H9 (cell line): Measurements from ENCODE around the gene KRT3. TPM values are rescaled to one million over a fixed set of nuclear protein-coding genes. Genes with fewer than 3 reads are reported as not detected.

ENCODE experiments used
- DNase-seq: peaks from one replicate; pipeline ENCODE4 v3.0.0-alpha.2; 2017
- H2AFZ ChIP-seq: one replicate; pipeline ENCODE4 v1.6.1; 2013; ENCODE audit warnings: mild to moderate bottlenecking, low read length, control low read depth, moderate library complexity
- H2AK5ac ChIP-seq: 2 replicates; pipeline ENCODE4 v1.6.1; 2013; ENCODE audit warnings: low read length, control low read depth, mixed read lengths; ENCODE audit not compliant: insufficient read length
- H2BK120ac ChIP-seq: one replicate; pipeline ENCODE4 v1.6.1; 2013; ENCODE audit warnings: low read depth, mild to moderate bottlenecking, low read length, control low read depth, inconsistent platforms; ENCODE audit not compliant: poor library complexity, severe bottlenecking
- H2BK12ac ChIP-seq: 2 replicates; pipeline ENCODE4 v1.6.1; 2013; ENCODE audit warnings: low read length, control low read depth, mixed read lengths, low read depth; ENCODE audit not compliant: insufficient read length
- H2BK15ac ChIP-seq: 2 replicates; pipeline ENCODE4 v1.6.1; 2013; ENCODE audit warnings: low read depth, low read length, control low read depth
- H2BK20ac ChIP-seq: one replicate; pipeline ENCODE4 v1.6.1; 2013; ENCODE audit warnings: low read depth, mild to moderate bottlenecking, low read length, control low read depth, inconsistent platforms; ENCODE audit not compliant: poor library complexity, severe bottlenecking
- H2BK5ac ChIP-seq: 2 replicates; pipeline ENCODE4 v1.6.1; 2013; ENCODE audit warnings: low read length, control low read depth, mixed read lengths; ENCODE audit not compliant: insufficient read length
- H3K14ac ChIP-seq: 2 replicates; pipeline ENCODE4 v1.6.1; 2013; ENCODE audit warnings: low read length, control low read depth; ENCODE audit not compliant: insufficient read depth
- H3K18ac ChIP-seq: 2 replicates; pipeline ENCODE4 v1.6.1; 2013; ENCODE audit warnings: low read depth, mild to moderate bottlenecking, mixed read lengths, low read length, control low read depth; ENCODE audit not compliant: insufficient read length
- H3K23ac ChIP-seq: 2 replicates; pipeline ENCODE4 v1.6.1; 2013; ENCODE audit warnings: low read length, control low read depth, mixed read lengths, low read depth; ENCODE audit not compliant: insufficient read length
- H3K23me2 ChIP-seq: 2 replicates; pipeline ENCODE4 v1.6.1; 2013; ENCODE audit warnings: low read depth, mild to moderate bottlenecking, mixed read lengths, low read length, control low read depth; ENCODE audit not compliant: insufficient read length, poor library complexity, severe bottlenecking
- H3K27ac ChIP-seq: 2 replicates; pipeline ENCODE4 v1.5.1; 2013; ENCODE audit warnings: low read length, control low read depth, mixed read lengths, low read depth; ENCODE audit not compliant: insufficient read length
- H3K27me3 ChIP-seq: 2 replicates; pipeline ENCODE4 v1.6.1; 2013; ENCODE audit warnings: low read length, control low read depth, inconsistent platforms; ENCODE audit not compliant: insufficient read depth
- H3K4ac ChIP-seq: 2 replicates; pipeline ENCODE4 v1.6.1; 2013; ENCODE audit warnings: low read depth, mild to moderate bottlenecking, control low read depth, inconsistent platforms, low read length, moderate library complexity
- H3K4me1 ChIP-seq: 2 replicates; pipeline ENCODE4 v1.6.1; 2013; ENCODE audit warnings: low read length, control low read depth, inconsistent platforms; ENCODE audit not compliant: insufficient read depth
- H3K4me2 ChIP-seq: 2 replicates; pipeline ENCODE4 v1.6.1; 2013; ENCODE audit warnings: low read length, control low read depth, mixed read lengths; ENCODE audit not compliant: insufficient read length, insufficient read depth
- H3K56ac ChIP-seq: 2 replicates; pipeline ENCODE4 v1.6.1; 2013; ENCODE audit warnings: low read depth, mild to moderate bottlenecking, mixed read lengths, low read length, control low read depth; ENCODE audit not compliant: insufficient read length
- H3K79me1 ChIP-seq: 2 replicates; pipeline ENCODE4 v1.6.1; 2013; ENCODE audit warnings: low read depth, mild to moderate bottlenecking, moderate library complexity, low read length, control low read depth, inconsistent platforms; ENCODE audit not compliant: insufficient read depth, poor library complexity, severe bottlenecking
- H3K79me2 ChIP-seq: 2 replicates; pipeline ENCODE4 v1.6.1; 2013; ENCODE audit warnings: low read length, control low read depth, inconsistent platforms; ENCODE audit not compliant: insufficient read depth
- H3K9ac ChIP-seq: 2 replicates; pipeline ENCODE4 v1.6.1; 2013; ENCODE audit warnings: low read length, control low read depth, mixed read lengths; ENCODE audit not compliant: insufficient read length; ENCODE audit errors: extremely low read depth
- H3K9me3 ChIP-seq: one replicate; pipeline ENCODE4 v1.6.1; 2013; ENCODE audit warnings: low read depth, low read length, inconsistent platforms; ENCODE audit not compliant: control insufficient read depth
- H3T11ph ChIP-seq: one replicate; pipeline ENCODE4 v1.6.1; 2013; ENCODE audit warnings: mild to moderate bottlenecking, low read length, control low read depth, inconsistent platforms
- H4K20me1 ChIP-seq: one replicate; pipeline ENCODE4 v1.6.1; 2013; ENCODE audit not compliant: control insufficient read depth, insufficient read length, insufficient read depth
- H4K5ac ChIP-seq: 2 replicates; pipeline ENCODE4 v1.6.1; 2013; ENCODE audit warnings: low read depth, mild to moderate bottlenecking, mixed read lengths, low read length, control low read depth; ENCODE audit not compliant: insufficient read length
- H4K8ac ChIP-seq: replicated peaks from 2 replicates; pipeline ENCODE4 v1.6.1; 2013; ENCODE audit warnings: low read length, control low read depth, mixed read lengths, low read depth; ENCODE audit not compliant: insufficient read length
- H4K91ac ChIP-seq: 2 replicates; pipeline ENCODE4 v1.6.1; 2013; ENCODE audit warnings: low read depth, mild to moderate bottlenecking, moderate library complexity, mixed read lengths, low read length, control low read depth; ENCODE audit not compliant: insufficient read length
- H3K27ac Mint-ChIP-seq, 3 experiments: 2 replicates in 2 of 3; 3 replicates in 1 of 3; pipeline ENCODE4 v1.8.0; 2020 to 2021; ENCODE audit warnings: mixed read lengths in 3 of 3, mild to moderate bottlenecking in 1 of 3, moderate library complexity in 1 of 3
- H3K27me3 Mint-ChIP-seq: 2 replicates; pipeline ENCODE4 v1.8.0; 2021; ENCODE audit warnings: low read depth, mild to moderate bottlenecking, moderate library complexity, mixed read lengths
- H3K36me3 Mint-ChIP-seq, 3 experiments: 2 replicates in 2 of 3; 3 replicates in 1 of 3; pipeline ENCODE4 v1.8.0; 2020 to 2021; ENCODE audit warnings: low read depth in 3 of 3, mixed read lengths in 3 of 3; ENCODE audit not compliant: insufficient read depth in 1 of 3
- H3K4me1 Mint-ChIP-seq, 2 experiments: 2 replicates each; pipeline ENCODE4 v1.8.0; 2020; ENCODE audit warnings: mixed read lengths in 2 of 2
- H3K4me3 Mint-ChIP-seq, 2 experiments: 2 replicates in 1 of 2; 3 replicates in 1 of 2; pipeline ENCODE4 v1.8.0; 2020 to 2021; ENCODE audit warnings: mild to moderate bottlenecking in 2 of 2, mixed read lengths in 2 of 2, moderate library complexity in 1 of 2
- H3K9me3 Mint-ChIP-seq, 2 experiments: 2 replicates in 1 of 2; 3 replicates in 1 of 2; pipeline ENCODE4 v1.8.0; 2020; ENCODE audit warnings: mild to moderate bottlenecking in 2 of 2, mixed read lengths in 2 of 2, moderate library complexity in 1 of 2
- WGBS: extraction: QIAGEN DNeasy Blood & Tissue Kit; methylation state at CpG from one replicate; pipeline ENCODE4 v1.1.7; 2013; ENCODE audit warnings: missing lambda C conversion rate, low lambda C conversion rate, mixed read lengths; ENCODE audit not compliant: insufficient read length; ENCODE audit errors: extremely low coverage; 5-methylcytosine and 5-hydroxymethylcytosine counted together
- total RNA-seq: library from RNA; stranded (reverse); gene quantifications from 2 replicates; pipeline ENCODE4 v1.2.1, GENCODE V29; 2021
- TF ChIP-seq, protein P1 (sequence below): fragments of 200-600 bp; sonication (generic); conservative IDR thresholded peaks from 3 replicates; pipeline ENCODE4 v1.8.0; 2021; ENCODE audit warnings: antibody characterized with exemption, mild to moderate bottlenecking

The KRT3 gene
- total RNA-seq, 1 experiment from 2014 or later: not detected

- Histone ChIP-seq H4K5ac (no peak overlapping the region), H2BK120ac (no peak overlapping the region), H3K79me2 (no peaks in the 10 kb centered on the region), H3K4me2 (no peak overlapping the region), H2AFZ (no peak overlapping the region), H3K4ac (no peak overlapping the region), H3K14ac (no peak overlapping the region), H3K27me3 (no peaks in the 10 kb centered on the region), H2BK20ac (no peak overlapping the region), H3K4me1 (no peaks in the 10 kb centered on the region), H3T11ph (no peak overlapping the region), H2BK12ac (no peak overlapping the region), H3K27ac (no peak overlapping the region), H3K18ac (no peak overlapping the region), H3K56ac (no peak overlapping the region), H3K23ac (no peak overlapping the region), H2BK5ac (no peak overlapping the region), H3K9me3 (no peaks in the 10 kb centered on the region), H3K9ac (no peak overlapping the region), H3K23me2 (no peaks in the 10 kb centered on the region), H4K91ac (no peak overlapping the region), H4K20me1 (no peaks in the 10 kb centered on the region), H2AK5ac (no peak overlapping the region), H4K8ac (no peak overlapping the region), H3K79me1 (no peaks in the 10 kb centered on the region), H2BK15ac (no peak overlapping the region)
- Mint-ChIP-seq H3K4me3 (no peak overlapping the region), H3K4me1 (peaks cover 4% of the 10 kb centered on the region in 2 experiments; a peak in 3 of 4 replicates), H3K9me3 (no peaks in the 10 kb centered on the region), H3K27ac (no peak overlapping the region), H3K27me3 (peaks cover 61% of the 10 kb centered on the region), H3K36me3 (no peaks in the 10 kb centered on the region)
- TF ChIP-seq, protein P1, sequence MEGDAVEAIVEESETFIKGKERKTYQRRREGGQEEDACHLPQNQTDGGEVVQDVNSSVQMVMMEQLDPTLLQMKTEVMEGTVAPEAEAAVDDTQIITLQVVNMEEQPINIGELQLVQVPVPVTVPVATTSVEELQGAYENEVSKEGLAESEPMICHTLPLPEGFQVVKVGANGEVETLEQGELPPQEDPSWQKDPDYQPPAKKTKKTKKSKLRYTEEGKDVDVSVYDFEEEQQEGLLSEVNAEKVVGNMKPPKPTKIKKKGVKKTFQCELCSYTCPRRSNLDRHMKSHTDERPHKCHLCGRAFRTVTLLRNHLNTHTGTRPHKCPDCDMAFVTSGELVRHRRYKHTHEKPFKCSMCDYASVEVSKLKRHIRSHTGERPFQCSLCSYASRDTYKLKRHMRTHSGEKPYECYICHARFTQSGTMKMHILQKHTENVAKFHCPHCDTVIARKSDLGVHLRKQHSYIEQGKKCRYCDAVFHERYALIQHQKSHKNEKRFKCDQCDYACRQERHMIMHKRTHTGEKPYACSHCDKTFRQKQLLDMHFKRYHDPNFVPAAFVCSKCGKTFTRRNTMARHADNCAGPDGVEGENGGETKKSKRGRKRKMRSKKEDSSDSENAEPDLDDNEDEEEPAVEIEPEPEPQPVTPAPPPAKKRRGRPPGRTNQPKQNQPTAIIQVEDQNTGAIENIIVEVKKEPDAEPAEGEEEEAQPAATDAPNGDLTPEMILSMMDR: no peak
- DNase-seq: no peak
- no CpG with 5 or more reads among the region's 1 CpG for WGBS
These were observed 51.3 kb downstream of the KRT3 start for GRCh38 chr12:52744493-52745156.
